Stimulated activated CD8-positive, alpha-beta memory T cell treated with anti-CD3 and anti-CD28 coated beads, Interleukin-4, amount 100 ng/mL, for 4 hours (primary cell): ENCODE data around the gene CD48.
A peak's percentile ranks its signal among the peaks of the same experiment; 100 is the strongest.
"Not testable (repeated sequence)": the region's sequence is repeated elsewhere in the genome, so short reads cannot be mapped to it uniquely, and the experiment has no call there.

ENCODE experiments used
- DNase-seq, 2 donors: peaks; one replicate each; pipeline ENCODE4 v3.0.0-alpha.2; 2020; ENCODE audit warnings: low read depth in 2 of 2, low spot score in 1 of 2

Gene CD48

GRCh38 chr1:160656737-160657136 lies 54.9 kb downstream of the CD48 start:
- DNase-seq: no peak

DNA sequence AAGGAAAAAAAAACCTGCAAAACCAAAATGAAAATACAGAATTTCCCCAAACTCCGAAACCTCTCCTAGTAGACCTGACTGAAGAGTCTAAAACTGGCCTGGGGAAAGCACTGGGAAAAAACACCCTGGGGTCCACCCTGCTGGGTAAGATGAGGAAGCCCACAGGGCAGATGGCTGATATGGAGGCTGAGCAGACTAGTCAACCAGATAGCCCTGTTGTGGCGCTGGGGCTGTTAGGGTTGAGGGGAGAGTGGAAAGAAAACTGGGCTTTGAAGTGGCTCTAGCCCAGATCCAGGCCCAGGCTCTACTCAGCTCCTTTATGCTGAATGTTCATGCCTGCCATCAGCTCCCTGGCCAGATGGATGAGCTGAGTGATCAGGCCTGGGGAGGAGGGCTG lies 58.0 kb downstream of the CD48 start:
- DNase-seq: no peak

DNA sequence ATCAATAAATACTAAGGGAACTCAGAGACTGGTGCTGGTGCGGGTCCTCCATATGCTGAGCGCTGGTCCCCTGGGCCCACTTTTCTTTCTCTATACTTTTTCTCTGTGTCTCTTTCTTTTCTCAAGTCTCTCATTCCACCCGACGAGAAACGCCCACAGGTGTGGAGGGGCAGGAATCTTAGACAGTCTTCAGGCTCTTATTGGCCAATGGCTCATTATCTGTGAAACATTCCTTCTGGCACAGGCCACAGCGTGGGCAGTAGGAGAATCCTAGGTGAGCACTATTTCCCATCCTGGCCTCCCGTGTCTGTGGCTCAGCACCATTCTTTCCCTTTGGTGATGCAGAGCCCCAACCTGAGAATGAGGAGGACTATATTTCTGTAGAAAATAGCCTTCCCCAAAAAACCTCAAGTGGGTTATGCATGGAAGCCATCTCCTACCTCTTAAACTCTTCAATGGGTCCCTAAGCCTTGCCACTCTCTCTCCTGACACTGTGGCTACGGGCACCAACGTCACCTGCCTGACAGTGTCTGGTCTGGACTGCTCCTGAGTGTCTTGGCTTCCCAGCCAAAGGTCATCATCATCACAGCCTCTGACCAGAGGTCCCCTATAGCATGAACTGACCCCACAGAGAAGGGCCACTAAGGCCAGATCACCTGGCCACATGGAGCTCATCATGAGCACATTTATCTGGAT lies 58.5 kb downstream of the CD48 start:
- DNase-seq: no peak

DNA sequence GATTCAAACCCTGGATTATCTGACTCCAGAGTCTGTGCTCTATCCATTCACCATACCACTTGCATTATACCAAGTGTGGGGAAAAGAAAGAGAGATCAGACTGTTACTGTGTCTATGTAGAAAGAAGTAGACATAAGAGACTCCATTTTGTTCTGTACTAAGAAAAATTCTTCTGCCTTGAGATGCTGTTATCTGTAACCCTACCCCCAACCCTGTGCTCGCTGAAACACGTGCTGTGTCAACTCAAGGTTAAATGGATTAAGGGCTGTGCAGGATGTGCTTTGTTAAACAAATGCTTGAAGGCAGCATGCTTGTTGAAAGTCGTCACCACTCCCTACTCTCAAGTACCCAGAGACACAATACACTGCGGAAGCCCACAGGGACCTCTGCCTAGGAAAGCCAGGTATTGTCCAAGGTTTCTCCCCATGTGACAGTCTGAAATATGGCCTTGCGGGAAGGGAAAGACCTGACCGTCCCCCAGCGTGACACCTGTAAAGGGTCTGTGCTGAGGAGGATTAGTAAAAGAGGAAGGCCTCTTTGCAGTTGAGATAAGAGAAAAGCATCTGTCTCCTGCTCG lies 59.5 kb downstream of the CD48 start:
- not testable (repeated sequence) for DNase-seq

GRCh38 chr1:160651433-160652064 lies 60.1 kb downstream of the CD48 start:
- DNase-seq: no peak

DNA sequence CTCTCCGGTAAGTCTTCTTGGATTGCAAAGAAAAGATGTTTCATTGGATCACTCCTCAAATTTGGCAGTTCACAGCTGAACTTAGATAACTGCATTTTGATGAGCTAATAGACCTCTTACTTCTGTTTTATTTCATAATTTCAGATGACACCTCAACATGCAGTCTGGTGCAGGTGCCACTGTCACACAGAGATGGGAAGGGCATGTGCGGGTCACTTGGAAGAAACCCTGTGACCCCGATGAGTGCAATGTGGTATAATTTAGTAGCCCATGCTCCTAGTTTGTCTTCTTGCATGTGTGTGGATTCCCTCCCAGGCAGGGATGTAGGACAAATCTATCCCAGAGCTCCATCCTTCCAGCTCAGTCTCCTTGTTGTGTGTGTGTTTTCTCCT lies 64.3 kb downstream of the CD48 start:
- no peak for DNase-seq

GRCh38 chr1:160646711-160647328 lies 64.8 kb downstream of the CD48 start, which contains the start of gene SLAMF1:
Gene SLAMF1, minus strand, starts transcription at chr1:160647044. Its CDS starts 99 bp downstream, at chr1:160646945.
- DNase-seq: no peak

DNA sequence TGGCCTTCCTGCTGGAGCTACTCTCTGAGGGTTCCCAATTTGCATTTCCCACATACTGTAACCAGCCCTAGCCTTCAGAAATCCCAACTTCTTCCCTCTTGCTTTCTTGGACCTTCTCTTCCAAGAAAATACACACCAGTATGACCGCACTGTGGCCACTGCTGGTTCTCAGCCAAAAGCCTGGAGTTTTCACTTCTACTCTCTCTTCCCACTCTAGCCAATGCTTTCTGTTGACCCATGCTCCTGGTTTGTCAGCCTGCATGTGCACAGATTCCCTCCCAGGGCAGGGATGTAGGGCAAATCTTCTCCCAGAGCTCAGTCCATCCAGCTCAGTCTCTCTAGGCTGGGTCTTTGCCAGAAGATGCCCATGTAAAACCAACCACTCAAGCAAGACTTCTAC lies 65.4 kb downstream of the CD48 start:
- no peak for DNase-seq

DNA sequence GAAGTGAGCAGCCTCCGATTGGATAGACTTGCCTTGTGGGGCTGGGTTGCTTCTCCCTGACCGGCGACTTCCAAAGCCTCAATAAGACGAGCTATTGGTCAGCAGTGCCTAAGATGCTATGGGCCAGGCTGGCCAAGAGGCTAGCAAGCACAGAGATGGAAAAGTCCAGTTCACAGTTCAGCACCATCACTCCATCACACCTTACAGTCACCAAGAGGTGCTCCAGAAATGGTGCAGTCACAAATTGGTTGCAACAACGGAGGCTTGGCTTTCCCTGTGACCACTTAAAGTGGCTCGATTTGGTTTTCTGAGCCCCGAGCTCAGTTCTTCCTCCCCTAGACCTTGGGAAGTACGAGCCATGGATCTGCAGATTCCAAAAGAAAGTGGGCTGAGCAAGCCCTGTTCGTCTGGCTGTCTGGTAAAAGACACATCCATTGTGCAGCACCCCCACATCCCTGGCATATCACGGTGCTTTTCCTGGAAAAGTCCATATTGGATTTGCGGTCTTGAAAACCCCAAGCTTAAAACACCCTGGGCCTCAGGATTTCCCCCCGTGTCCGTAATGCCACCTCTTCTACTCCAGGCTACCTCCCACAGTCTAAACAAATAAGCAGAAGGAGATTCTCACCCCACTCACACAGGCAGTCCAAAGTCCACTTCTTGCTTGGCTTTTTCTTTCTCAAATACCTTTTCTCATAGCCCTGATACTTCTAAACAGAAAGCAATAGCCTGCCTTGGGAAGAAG lies 66.1 kb downstream of the CD48 start:
- no peak for DNase-seq

- no peak for DNase-seq
Measured at GRCh38 chr1:160644399-160644798, 67.2 kb downstream of the CD48 start.

- no peak for DNase-seq
Measured at GRCh38 chr1:160643138-160643537, 68.5 kb downstream of the CD48 start.

- no peak for DNase-seq
Measured at GRCh38 chr1:160642281-160642644, 69.4 kb downstream of the CD48 start.

GRCh38 chr1:160641323-160642280 lies 70.0 kb downstream of the CD48 start:
- DNase-seq: peak in 1 of 2 donors; percentile 22

- no peak for DNase-seq
Measured at GRCh38 chr1:160640359-160641123, 71.1 kb downstream of the CD48 start.

- no peak for DNase-seq
Measured at GRCh38 chr1:160639652-160640051, 72.0 kb downstream of the CD48 start.

- DNase-seq: no peak
Measured at GRCh38 chr1:160638926-160639325, 72.7 kb downstream of the CD48 start.

DNA sequence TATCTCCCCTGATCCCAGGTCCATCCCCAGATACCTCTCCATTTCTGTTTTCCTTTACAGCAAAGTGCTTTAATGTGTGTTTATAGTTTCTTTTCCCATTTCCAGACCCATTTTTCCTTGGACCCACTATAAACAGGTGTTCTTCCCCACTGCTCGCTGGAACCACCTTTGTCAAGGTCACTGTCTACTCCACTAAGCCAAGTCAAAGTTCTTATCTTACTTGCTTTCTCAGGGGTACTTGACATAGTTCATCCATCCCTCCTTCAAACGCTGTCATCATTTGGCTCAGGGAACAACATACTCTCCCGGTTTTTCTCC lies 73.1 kb downstream of the CD48 start:
- no peak for DNase-seq

GRCh38 chr1:160637821-160638539 lies 73.6 kb downstream of the CD48 start:
- no peak for DNase-seq

GRCh38 chr1:160637065-160637464 lies 74.6 kb downstream of the CD48 start:
- no peak for DNase-seq
